GM10266 (cell line): Measurements from ENCODE around the gene BEST3.

Experiments
- DNase-seq: peaks from one replicate; pipeline ENCODE4 v3.0.0; 2012; ENCODE audit errors: extremely low spot score
- CTCF ChIP-seq: IDR thresholded peaks from 2 replicates; pipeline ENCODE4 v1.5.1; 2012; ENCODE audit warnings: mild to moderate bottlenecking, low read depth; ENCODE audit not compliant: control insufficient read depth, insufficient read depth; ENCODE audit errors: missing control alignments

The BEST3 gene

DNA sequence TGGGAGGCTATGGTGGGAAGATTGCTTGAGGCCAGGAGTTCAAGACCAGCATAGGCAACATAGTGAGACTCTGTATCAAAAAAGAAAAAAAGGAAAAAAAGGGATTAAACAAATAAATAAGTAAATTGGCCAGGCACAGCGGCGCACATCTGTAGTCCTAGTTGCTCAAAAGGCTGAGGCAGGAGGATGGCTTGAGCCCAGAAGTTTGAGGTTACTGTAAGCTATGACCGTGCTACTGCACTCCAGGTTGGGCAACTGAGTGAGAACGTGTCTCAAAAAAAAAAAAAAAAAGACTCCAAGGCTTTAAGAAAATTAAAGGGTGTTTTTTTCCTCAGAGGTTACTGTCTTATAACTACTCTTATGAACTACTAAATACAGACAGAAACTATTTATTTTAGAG, 11.7 kb downstream of the BEST3 start:
- TF ChIP-seq CTCF: no peak
- DNase-seq: no peak

DNA sequence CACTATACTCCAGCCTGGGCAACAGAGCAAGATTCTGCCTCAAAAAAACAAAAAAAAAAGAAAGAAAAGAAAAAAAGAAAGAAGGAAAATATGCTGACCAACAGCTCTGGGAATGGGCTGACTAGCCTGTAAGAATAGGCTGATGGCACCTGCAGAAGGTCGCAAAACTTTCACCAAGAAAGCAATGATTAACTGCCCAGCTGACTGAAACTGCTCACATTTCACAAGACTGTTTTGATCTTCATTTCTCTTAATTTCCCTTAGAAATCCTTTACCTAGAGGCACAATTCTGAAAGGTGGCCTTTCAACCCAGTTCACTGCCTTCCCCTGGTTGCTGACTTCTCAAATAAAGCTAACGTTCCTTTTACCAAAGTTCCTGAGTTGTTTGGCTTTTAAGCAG, 12.4 kb downstream of the BEST3 start:
- no peak for TF ChIP-seq CTCF
- no peak for DNase-seq

DNA sequence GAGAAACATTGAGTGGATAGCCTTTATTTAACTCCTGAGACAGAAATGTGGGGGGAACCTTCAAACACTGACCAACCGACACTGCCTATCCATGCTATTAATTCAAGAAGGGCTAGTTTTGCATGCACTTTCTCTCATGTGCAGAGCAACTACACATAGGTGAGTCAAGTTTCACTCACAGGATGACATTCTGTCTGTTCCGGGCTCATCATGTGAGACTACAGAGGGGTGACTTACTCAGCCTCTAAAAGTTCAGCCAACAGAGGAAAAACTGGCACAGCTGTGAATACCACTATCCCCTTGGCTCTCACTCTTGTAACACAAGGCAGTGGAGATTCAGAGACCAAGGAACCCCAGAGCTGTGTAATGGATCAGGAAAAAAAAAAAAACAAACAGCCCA, 13.3 kb downstream of the BEST3 start:
- no peak for TF ChIP-seq CTCF
- DNase-seq: no peak

- no peak for DNase-seq
- no peak for TF ChIP-seq CTCF
Observed at GRCh38 chr12:69684466-69684865, 14.6 kb downstream of the BEST3 start.

DNA sequence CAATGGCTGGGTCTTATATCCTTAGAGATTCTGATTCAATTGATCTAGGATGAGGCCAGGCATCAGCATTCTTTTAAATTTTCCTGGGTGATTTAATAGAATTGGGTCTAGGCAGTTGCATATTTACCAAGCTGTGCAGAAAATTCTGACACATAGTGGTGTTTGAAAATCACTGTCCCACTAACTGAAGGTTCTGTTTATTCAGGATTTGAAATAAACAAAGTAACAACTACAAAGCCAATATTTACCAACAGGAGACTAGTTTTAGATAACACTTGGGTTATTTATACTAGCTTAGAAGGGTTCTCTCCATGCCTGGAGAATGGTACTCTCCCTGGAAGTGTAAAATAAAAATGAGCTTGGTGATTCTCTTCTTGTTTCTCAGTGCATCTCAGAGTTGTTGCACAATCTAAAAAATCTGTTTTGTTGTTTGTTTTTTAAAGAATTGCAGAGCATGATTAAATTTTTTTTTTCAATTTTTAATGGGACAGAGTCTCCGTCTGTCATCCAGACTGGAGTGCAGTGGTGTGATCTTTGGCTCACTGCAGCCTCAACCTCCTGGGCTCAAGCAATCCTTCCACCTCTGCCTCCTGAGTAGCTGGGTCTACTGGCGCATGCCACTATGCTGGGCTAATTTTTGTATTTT, 16.9 kb downstream of the BEST3 start:
- no peak for TF ChIP-seq CTCF
- no peak for DNase-seq

GRCh38 chr12:69679119-69679518, 20.0 kb downstream of the BEST3 start:
- DNase-seq: no peak
- TF ChIP-seq CTCF: no peak

DNA sequence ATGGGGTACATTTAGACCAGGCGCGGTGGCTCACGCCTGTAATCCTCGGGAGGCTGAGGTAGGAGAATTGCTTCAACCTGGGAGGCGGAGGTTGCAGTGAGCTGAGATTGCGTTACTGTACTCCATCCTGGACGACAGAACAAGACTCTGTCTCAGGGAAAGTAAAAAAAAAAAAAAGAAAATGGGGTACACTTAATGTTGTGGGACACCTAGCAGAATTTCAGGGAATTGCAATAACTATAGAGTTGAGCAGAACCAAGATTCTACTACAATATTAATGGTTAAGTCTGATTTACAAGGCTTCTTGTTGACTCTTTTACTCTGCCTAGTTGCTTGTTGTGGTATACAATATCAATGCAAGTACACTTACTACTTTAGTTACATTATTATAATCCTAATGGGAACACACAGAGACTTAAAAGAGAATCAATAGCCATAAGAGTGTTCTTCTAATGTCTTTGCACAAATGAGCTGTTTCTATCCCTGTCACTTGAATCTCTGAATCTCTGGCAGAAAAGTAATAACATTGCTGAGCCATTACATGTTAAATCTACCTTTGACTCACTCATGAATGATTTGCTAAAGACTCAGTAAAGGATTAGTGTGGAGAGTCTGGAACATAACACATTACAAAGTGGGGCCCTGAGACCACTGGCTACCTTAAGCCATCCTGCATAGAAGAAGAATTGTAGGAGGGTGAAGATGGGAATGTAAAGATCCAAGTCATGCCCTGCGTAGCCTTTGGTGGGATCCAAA, 22.7 kb downstream of the BEST3 start:
- TF ChIP-seq CTCF: no peak

More for the DNA sequence above, 22.7 kb downstream of the BEST3 start:
- no peak for DNase-seq
